Measurements from ENCODE around the gene ACTL6B. TPM values are rescaled to one million over a fixed set of nuclear protein-coding genes. Genes with fewer than 3 reads are reported as not detected.
A peak's percentile ranks its signal among the peaks of the same experiment; 100 is the strongest.

Gene ACTL6B
- total and polyA plus RNA-seq, 2 of the 13 experiments (the other 11 are each of a cell fraction or from before 2014, with no cell fraction given), result not detected

- TF ChIP-seq AKNA (CRISPR knock-in tag; IDR thresholded peaks at IDR 0.05; ENCODE audit: borderline replicate concordance), result no peak
- TF ChIP-seq TARDBP (CRISPR knock-in tag; IDR thresholded peaks at IDR 0.05), result 0 out of 2 replicates have a peak, but pooled peaks have one; percentile 48
- peak; percentile 58; the same call in 1 of the 2 replicates for TF ChIP-seq KDM5B (CRISPR knock-in tag; IDR thresholded peaks at IDR 0.05; ENCODE audit: borderline replicate concordance)
- peak; percentile 70; the same call in 1 of the 2 replicates for TF ChIP-seq PHF21A (CRISPR knock-in tag; IDR thresholded peaks at IDR 0.05)
- TF ChIP-seq ATF7 (IDR thresholded peaks at IDR 0.05), result peak; percentile 80
- 0 out of 2 replicates have a peak, but pooled peaks have one; percentile 18 for TF ChIP-seq ATF7 (CRISPR knock-in tag; IDR thresholded peaks at IDR 0.05)
- no peak; the same call in 1 of the 2 replicates for TF ChIP-seq ATF3 (CRISPR knock-in tag; IDR thresholded peaks at IDR 0.05)
- no peak for TF ChIP-seq SSRP1 (CRISPR knock-in tag; IDR thresholded peaks at IDR 0.05)
- TF ChIP-seq ZNF800 (CRISPR knock-in tag; IDR thresholded peaks at IDR 0.05), result 0 out of 2 replicates have a peak, but pooled peaks have one; percentile 42
- TF ChIP-seq PRDM10 (CRISPR knock-in tag; IDR thresholded peaks at IDR 0.05; ENCODE audit: low read depth), result peak; percentile 99
- TF ChIP-seq LBX2 (CRISPR knock-in tag; IDR thresholded peaks at IDR 0.05; ENCODE audit: borderline replicate concordance), result no peak
- TF ChIP-seq CCAR2 (optimal IDR thresholded peaks at IDR 0.05; ENCODE audit: low read depth, low read length), result no peak
Observed at GRCh38 chr7:100673302-100673941, 17.2 kb upstream of the ACTL6B start, which contains the start of gene GNB2 (continued).
